Measurements from ENCODE around the gene PPARD. TPM values are rescaled to one million over a fixed set of nuclear protein-coding genes. Genes with fewer than 3 reads are reported as not detected.

Gene PPARD
- total and polyA plus RNA-seq, 2 of the 13 experiments (the other 11 are each of a cell fraction or from before 2014, with no cell fraction given): 6.1 to 13.3 TPM

GRCh38 chr6:35392111-35392702, 49.8 kb downstream of the PPARD start (continued):
- TF ChIP-seq NRL (CRISPR knock-in tag; IDR thresholded peaks at IDR 0.05; ENCODE audit: borderline replicate concordance) (0 out of 2 replicates have a peak, but pooled peaks have one; percentile 42), SNAPC5 (CRISPR knock-in tag; IDR thresholded peaks at IDR 0.05; ENCODE audit: borderline replicate concordance) (no peak), SP5 (CRISPR knock-in tag; IDR thresholded peaks at IDR 0.05; ENCODE audit: borderline replicate concordance, low read depth) (no peak), SIN3A (IDR thresholded peaks at IDR 0.05; ENCODE audit: borderline replicate concordance, low read depth, low read length) (no peak), RERE (CRISPR knock-in tag; IDR thresholded peaks at IDR 0.05; ENCODE audit: low read depth) (no peak), DR1 (CRISPR knock-in tag; IDR thresholded peaks at IDR 0.05) (no peak), CAMTA2 (CRISPR knock-in tag; IDR thresholded peaks at IDR 0.05; ENCODE audit: borderline replicate concordance) (no peak), IKZF1 (IDR thresholded peaks at IDR 0.05) (no peak), SAP130 (CRISPR knock-in tag; IDR thresholded peaks at IDR 0.05; ENCODE audit: low read depth) (0 out of 2 replicates have a peak, but pooled peaks have one; percentile 7), POLR2G (IDR thresholded peaks at IDR 0.05; ENCODE audit: low read depth, low read length) (no peak), ATAD3A (CRISPR knock-in tag; IDR thresholded peaks at IDR 0.05) (no peak), ARID3A (IDR thresholded peaks at IDR 0.05; ENCODE audit: low read depth, low read length) (no peak), ZNF121 (CRISPR knock-in tag; IDR thresholded peaks at IDR 0.05) (no peak), ERF (CRISPR knock-in tag; IDR thresholded peaks at IDR 0.05) (no peak), SMARCE1 (IDR thresholded peaks at IDR 0.05; ENCODE audit: borderline replicate concordance) (no peak)
- TF ChIP-seq, protein P1, sequence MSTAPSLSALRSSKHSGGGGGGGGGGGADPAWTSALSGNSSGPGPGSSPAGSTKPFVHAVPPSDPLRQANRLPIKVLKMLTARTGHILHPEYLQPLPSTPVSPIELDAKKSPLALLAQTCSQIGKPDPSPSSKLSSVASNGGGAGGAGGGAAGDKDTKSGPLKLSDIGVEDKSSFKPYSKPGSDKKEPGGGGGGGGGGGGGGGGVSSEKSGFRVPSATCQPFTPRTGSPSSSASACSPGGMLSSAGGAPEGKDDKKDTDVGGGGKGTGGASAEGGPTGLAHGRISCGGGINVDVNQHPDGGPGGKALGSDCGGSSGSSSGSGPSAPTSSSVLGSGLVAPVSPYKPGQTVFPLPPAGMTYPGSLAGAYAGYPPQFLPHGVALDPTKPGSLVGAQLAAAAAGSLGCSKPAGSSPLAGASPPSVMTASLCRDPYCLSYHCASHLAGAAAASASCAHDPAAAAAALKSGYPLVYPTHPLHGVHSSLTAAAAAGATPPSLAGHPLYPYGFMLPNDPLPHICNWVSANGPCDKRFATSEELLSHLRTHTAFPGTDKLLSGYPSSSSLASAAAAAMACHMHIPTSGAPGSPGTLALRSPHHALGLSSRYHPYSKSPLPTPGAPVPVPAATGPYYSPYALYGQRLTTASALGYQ (CRISPR knock-in tag; IDR thresholded peaks at IDR 0.05): no peak
- TF ChIP-seq, protein P2, sequence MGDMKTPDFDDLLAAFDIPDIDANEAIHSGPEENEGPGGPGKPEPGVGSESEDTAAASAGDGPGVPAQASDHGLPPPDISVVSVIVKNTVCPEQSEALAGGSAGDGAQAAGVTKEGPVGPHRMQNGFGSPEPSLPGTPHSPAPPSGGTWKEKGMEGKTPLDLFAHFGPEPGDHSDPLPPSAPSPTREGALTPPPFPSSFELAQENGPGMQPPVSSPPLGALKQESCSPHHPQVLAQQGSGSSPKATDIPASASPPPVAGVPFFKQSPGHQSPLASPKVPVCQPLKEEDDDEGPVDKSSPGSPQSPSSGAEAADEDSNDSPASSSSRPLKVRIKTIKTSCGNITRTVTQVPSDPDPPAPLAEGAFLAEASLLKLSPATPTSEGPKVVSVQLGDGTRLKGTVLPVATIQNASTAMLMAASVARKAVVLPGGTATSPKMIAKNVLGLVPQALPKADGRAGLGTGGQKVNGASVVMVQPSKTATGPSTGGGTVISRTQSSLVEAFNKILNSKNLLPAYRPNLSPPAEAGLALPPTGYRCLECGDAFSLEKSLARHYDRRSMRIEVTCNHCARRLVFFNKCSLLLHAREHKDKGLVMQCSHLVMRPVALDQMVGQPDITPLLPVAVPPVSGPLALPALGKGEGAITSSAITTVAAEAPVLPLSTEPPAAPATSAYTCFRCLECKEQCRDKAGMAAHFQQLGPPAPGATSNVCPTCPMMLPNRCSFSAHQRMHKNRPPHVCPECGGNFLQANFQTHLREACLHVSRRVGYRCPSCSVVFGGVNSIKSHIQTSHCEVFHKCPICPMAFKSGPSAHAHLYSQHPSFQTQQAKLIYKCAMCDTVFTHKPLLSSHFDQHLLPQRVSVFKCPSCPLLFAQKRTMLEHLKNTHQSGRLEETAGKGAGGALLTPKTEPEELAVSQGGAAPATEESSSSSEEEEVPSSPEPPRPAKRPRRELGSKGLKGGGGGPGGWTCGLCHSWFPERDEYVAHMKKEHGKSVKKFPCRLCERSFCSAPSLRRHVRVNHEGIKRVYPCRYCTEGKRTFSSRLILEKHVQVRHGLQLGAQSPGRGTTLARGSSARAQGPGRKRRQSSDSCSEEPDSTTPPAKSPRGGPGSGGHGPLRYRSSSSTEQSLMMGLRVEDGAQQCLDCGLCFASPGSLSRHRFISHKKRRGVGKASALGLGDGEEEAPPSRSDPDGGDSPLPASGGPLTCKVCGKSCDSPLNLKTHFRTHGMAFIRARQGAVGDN (CRISPR knock-in tag; IDR thresholded peaks at IDR 0.05): peak; percentile 49

All from HepG2 (cell line).